Activated T-cell treated with anti-CD3 and anti-CD28 coated beads for 1 hour (primary cell): ENCODE results near the gene EEF2.
"Not testable (repeated sequence)": the region's sequence is repeated elsewhere in the genome, so short reads cannot be mapped to it uniquely, and the experiment has no call there.

Experiments used
- DNase-seq: peaks from one replicate; pipeline ENCODE4 v3.0.0-alpha.2; 2020; ENCODE audit warnings: low read depth

The EEF2 gene

GRCh38 chr19:3944018-3944721, 41.1 kb downstream of the EEF2 start:
- DNase-seq, result no peak

GRCh38 chr19:3942790-3943409, 42.4 kb downstream of the EEF2 start:
- no peak for DNase-seq

DNA sequence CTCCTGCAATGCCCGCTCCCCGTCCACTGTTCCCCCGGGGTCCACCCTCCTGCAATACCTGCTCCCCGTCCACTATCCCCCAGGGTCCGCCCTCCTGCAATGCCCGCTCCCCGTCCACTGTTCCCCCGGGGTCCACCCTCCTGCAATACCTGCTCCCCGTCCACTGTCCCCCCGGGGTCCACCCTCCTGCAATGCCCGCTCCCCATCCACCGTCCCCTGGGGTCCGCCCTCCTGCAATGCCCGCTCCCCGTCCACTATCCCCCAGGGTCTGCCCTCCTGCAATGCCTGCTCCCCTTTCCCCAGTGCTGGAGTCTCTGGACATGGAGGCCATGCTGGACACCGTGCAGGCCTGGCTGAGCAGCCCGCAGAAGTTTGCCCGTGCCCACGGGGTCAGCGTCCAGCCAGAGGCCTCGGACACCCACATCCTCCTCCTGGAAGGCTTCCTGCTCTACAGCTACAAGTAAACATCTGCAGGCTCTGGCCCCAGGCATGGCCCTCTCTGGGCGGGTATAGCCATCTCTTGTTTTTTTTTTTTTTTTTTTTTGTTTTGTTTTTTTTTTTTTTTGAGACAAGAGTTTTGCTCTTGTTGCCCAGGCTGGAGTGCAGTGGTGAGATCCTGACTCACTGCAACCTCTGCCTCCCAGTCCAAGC, 46.8 kb downstream of the EEF2 start:
- not testable (repeated sequence) for DNase-seq

- DNase-seq, result no peak
Measured at GRCh38 chr19:3936506-3937442, 48.5 kb downstream of the EEF2 start.

DNA sequence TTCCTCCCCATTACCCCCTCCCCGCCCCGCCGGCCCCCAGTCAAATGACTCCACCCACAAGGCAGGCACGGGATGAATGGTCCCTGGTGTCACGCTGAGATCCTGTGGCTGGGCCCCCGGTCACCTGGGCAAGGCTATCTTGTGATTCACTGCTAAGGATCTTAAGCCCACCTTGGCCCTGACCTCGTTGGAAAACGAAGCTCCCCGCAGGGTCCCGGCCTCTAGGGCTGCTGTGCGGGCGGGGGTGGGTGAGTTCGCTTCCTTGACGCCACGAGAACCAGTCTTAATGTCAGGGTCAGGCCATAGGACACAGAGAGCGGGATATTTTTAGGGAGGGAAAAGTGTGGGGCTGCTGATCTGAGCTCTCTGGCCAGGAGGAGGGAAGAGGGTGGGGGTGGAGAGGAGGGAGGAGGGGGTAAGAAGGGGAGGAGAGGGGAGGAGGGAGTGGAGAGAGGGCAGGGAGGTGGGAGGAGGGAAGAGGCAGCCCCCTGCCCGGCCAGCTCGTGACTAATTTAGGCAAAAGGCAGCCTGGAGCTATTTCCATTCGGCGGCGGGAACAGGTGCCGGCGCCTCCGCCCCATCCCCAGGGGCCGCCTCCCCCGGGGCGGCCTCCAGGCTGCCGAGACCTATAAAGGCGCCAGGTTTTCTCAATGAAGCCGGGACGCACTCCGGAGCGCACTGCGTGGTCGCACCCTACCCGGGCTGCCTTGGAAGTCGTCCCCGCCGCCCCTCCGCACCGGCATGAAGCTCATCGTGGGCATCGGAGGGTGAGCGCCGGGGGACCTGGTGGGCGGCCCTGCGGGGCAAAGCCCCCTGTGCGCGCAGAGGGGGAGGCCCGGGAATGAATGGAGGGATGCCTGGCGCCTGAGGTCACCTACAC, 52.1 kb downstream of the EEF2 start, which contains the start of gene NMRK2:
Gene NMRK2 (plus strand): TSS at position 139 of the 880 bp plus-strand sequence. CDS start 603 bp downstream, at position 742.
- no peak for DNase-seq

DNA sequence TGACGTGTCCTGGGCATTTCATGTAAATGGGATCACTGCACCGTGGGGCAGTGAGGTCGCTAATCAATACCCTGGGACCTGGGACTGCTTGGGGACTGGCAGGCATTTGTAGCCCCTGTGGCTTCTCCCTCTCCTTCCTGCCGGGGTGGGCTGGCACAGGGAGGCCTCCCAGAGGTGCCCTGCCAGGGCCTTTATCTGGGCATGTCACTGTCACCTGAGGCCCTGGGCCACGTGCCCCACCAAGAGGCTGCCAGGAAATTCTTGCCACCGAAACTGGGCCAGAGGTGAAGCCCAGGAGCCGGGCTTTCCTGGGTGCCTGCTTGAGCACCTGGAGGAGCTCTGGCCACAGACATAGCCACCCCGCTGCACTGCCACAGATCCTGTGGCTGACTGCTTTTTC, 54.2 kb downstream of the EEF2 start:
- DNase-seq, result no peak
